Activated T-helper 2 cell treated with anti-CD3 and anti-CD28 coated beads, Interferon-gamma antibody, Interleukin-2, Interleukin-4, amounts not matched to agents 10 μg/mL and 5 μg/mL and 100 μg/mL, durations not matched to agents 14 hours and 24 hours and 36 hours (primary cell): Measurements from ENCODE around the gene TP53INP2. TPM values are rescaled to one million over a fixed set of nuclear protein-coding genes. Genes with fewer than 3 reads are reported as not detected.

ENCODE experiments used
- DNase-seq: peaks from one replicate; pipeline ENCODE4 v3.0.0; 2021; ENCODE audit warnings: low spot score
- H3K27ac Mint-ChIP-seq: one replicate; pipeline ENCODE4 v1.8.0; 2021; ENCODE audit warnings: mixed read lengths
- H3K27me3 Mint-ChIP-seq: one replicate; pipeline ENCODE4 v1.8.0; 2021; ENCODE audit warnings: low read depth, mixed read lengths
- H3K36me3 Mint-ChIP-seq: one replicate; pipeline ENCODE4 v1.8.0; 2021; ENCODE audit warnings: low read depth, mixed read lengths
- H3K4me1 Mint-ChIP-seq: one replicate; pipeline ENCODE4 v1.8.0; 2021; ENCODE audit warnings: low read depth, mixed read lengths
- H3K4me3 Mint-ChIP-seq: one replicate; pipeline ENCODE4 v1.8.0; 2021; ENCODE audit warnings: low read depth, mild to moderate bottlenecking, moderate library complexity, mixed read lengths
- H3K9me3 Mint-ChIP-seq: one replicate; pipeline ENCODE4 v1.8.0; 2021; ENCODE audit warnings: mixed read lengths
- intact Hi-C: fragments of 100-400 bp; cut with micrococcal nuclease; formaldehyde crosslinking; loops from one replicate; pipeline ENCODE4 v1.15.1; 2023
- total RNA-seq: library from RNA; stranded (reverse); gene quantifications from 2 replicates; pipeline ENCODE4 v1.2.3, GENCODE V29; 2022

TP53INP2 gene
- total RNA-seq, 1 donor from 2014 or later: 5.5 TPM

- peaks cover 55% of the 10 kb centered on the region for H3K36me3 Mint-ChIP-seq
- H3K4me3 Mint-ChIP-seq: no peak overlapping the region
- no peak for DNase-seq
- H3K4me1 Mint-ChIP-seq: peaks cover 11% of the 10 kb centered on the region
- no peak overlapping the region for H3K27ac Mint-ChIP-seq
- H3K9me3 Mint-ChIP-seq: no peaks in the 10 kb centered on the region
- H3K27me3 Mint-ChIP-seq: no peaks in the 10 kb centered on the region
- intact Hi-C loops: no loop called here
These were observed 46.3 kb downstream of the TP53INP2 start for GRCh38 chr20:34750484-34750883.

DNA sequence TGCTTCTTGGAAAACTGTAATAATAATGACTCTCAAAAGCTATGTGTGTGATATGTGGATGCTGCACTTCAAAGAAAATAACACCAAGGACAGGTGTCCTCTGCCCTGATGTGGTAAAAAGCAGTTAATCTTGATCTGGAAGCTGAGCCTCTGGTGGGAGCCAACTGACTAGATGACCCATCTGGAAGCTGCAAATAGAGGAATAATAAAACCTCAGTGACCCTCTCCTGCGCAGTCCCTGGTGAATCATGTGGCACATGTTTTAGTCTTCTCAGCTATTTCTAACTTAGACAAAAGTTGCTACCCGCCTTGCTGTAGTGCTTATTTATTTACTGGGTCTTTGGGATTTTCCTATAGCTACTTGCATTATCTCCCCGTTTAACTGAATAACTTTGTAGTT, 47.3 kb downstream of the TP53INP2 start:
- Mint-ChIP-seq H3K4me3 (no peak overlapping the region), H3K36me3 (peaks cover 51% of the 10 kb centered on the region), H3K4me1 (peaks cover 11% of the 10 kb centered on the region), H3K27ac (no peak overlapping the region), H3K27me3 (no peaks in the 10 kb centered on the region), H3K9me3 (no peaks in the 10 kb centered on the region)
- intact Hi-C loops: no loop called here
- DNase-seq: no peak

GRCh38 chr20:34753706-34754461, 49.7 kb downstream of the TP53INP2 start:
- Mint-ChIP-seq H3K9me3 (no peaks in the 10 kb centered on the region), H3K36me3 (peaks cover 60% of the 10 kb centered on the region), H3K4me3 (no peak overlapping the region), H3K27ac (no peak overlapping the region), H3K4me1 (peaks cover 1% of the 10 kb centered on the region), H3K27me3 (no peaks in the 10 kb centered on the region)
- no peak for DNase-seq
- intact Hi-C loops: no loop called here

DNA sequence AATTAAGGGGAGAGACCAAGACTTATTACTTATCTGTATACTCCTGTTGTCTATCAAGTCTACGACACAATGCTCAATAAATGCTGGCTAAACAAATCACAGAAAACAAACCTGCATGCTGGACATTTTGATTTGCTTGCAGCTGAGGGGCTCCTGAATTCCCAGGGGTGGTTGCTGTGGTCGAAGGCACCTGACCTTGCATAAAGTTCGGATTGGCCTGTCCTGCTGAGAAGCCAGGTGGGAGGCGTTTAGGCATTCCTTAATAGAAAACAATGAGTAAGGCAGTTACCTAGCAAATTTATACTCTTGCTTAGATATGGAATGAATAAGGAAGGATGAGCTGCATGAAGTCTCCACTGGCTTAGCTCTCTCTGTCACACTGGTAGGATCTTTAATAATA, 50.5 kb downstream of the TP53INP2 start:
- no peak for DNase-seq
- Mint-ChIP-seq H3K4me1 (peaks cover 1% of the 10 kb centered on the region), H3K27ac (no peak overlapping the region), H3K36me3 (peaks cover 55% of the 10 kb centered on the region), H3K9me3 (no peaks in the 10 kb centered on the region), H3K4me3 (no peak overlapping the region), H3K27me3 (no peaks in the 10 kb centered on the region)
- intact Hi-C loops: no loop called here

DNA sequence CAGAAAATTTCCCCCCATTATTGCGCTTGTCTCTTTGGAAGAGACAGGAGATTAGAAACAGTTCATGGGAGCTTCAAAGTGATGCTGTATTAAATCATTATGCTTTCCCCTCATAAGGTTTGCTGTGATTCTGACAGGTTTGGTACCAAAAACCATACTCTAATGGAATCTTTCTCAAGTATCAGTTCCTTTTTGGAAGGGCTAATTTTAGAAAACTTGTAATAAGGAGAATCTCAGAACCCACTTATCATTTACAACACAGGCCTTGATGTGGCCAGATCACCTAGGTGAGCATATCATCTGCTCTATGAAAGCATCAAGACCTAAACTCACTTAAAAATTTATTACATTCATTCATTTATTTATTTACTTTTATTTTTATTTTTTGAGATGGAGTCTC, 51.2 kb downstream of the TP53INP2 start:
- Mint-ChIP-seq H3K4me3 (no peak overlapping the region), H3K4me1 (peaks cover 1% of the 10 kb centered on the region), H3K27me3 (no peaks in the 10 kb centered on the region), H3K27ac (no peak overlapping the region), H3K36me3 (peaks cover 54% of the 10 kb centered on the region), H3K9me3 (no peaks in the 10 kb centered on the region)
- intact Hi-C loops: no loop called here
- DNase-seq: no peak

- no peaks in the 10 kb centered on the region for H3K9me3 Mint-ChIP-seq
- no peaks in the 10 kb centered on the region for H3K27me3 Mint-ChIP-seq
- intact Hi-C loops: loop anchor here (10.0 kb wide), 1 partner anchor 447 kb away; no protein-coding TSS in a partner anchor
- H3K27ac Mint-ChIP-seq: no peak overlapping the region
- no peak for DNase-seq
- H3K4me1 Mint-ChIP-seq: peaks cover 2% of the 10 kb centered on the region
- H3K4me3 Mint-ChIP-seq: no peak overlapping the region
- H3K36me3 Mint-ChIP-seq: peaks cover 51% of the 10 kb centered on the region
These were observed 57.9 kb downstream of the TP53INP2 start for GRCh38 chr20:34762031-34762555.

Other genes with a start within 250 kb of the TP53INP2 start
- 104 and 112 TPM in 2 replicates for gene DYNLRB1, start 187.9 kb upstream of the TP53INP2 start, total RNA-seq
- gene MAP1LC3A, start 145.6 kb upstream of the TP53INP2 start, total RNA-seq: 2.4 and 3.3 TPM in 2 replicates
- 24.9 and 25.7 TPM in 2 replicates for gene PIGU, start 27.3 kb upstream of the TP53INP2 start, total RNA-seq
- gene NCOA6, start 121.3 kb downstream of the TP53INP2 start, total RNA-seq: 29.1 and 30.9 TPM in 2 replicates
- 13.3 and 13.5 TPM in 2 replicates for gene GGT7, start 168.5 kb downstream of the TP53INP2 start, total RNA-seq
- gene ACSS2, start 172.3 kb downstream of the TP53INP2 start, total RNA-seq: 51.3 and 59.4 TPM in 2 replicates